DMS 273 treated with DMSO at 0.1 percent for 48 hours (cell line): ENCODE data around the gene TRAM2.
A peak's percentile ranks its signal among the peaks of the same experiment; 100 is the strongest.

ENCODE experiments used
- DNase-seq: peaks from one replicate; lab custom pipeline; 2025; lab: John Stamatoyannopoulos, UW

TRAM2 gene

GRCh38 chr6:52507557-52508260 lies 69.2 kb downstream of the TRAM2 start:
- no peak for DNase-seq

GRCh38 chr6:52506476-52506875 lies 70.4 kb downstream of the TRAM2 start:
- no peak for DNase-seq

- DNase-seq = no peak
Observed at GRCh38 chr6:52505726-52506409, 71.0 kb downstream of the TRAM2 start.

- DNase-seq = no peak
Observed at GRCh38 chr6:52504782-52505136, 72.1 kb downstream of the TRAM2 start.

GRCh38 chr6:52503851-52504781 lies 72.7 kb downstream of the TRAM2 start:
- peak; percentile 78 for DNase-seq

GRCh38 chr6:52503323-52503747 lies 73.5 kb downstream of the TRAM2 start:
- DNase-seq = peak; percentile 13

- no peak for DNase-seq
Observed at GRCh38 chr6:52502306-52503029, 74.4 kb downstream of the TRAM2 start.

GRCh38 chr6:52500238-52501129 lies 76.4 kb downstream of the TRAM2 start:
- no peak for DNase-seq

- no peak for DNase-seq
Observed at GRCh38 chr6:52499681-52500236, 77.1 kb downstream of the TRAM2 start.

GRCh38 chr6:52499026-52499425 lies 77.8 kb downstream of the TRAM2 start:
- DNase-seq = no peak

- DNase-seq = no peak
Observed at GRCh38 chr6:52498538-52499017, 78.3 kb downstream of the TRAM2 start.

GRCh38 chr6:52497652-52498408 lies 79.0 kb downstream of the TRAM2 start:
- DNase-seq = no peak

- no peak for DNase-seq
Observed at GRCh38 chr6:52496631-52497030, 80.2 kb downstream of the TRAM2 start.

- no peak for DNase-seq
Observed at GRCh38 chr6:52495922-52496321, 80.9 kb downstream of the TRAM2 start.

- no peak for DNase-seq
Observed at GRCh38 chr6:52494298-52495072, 82.4 kb downstream of the TRAM2 start.

GRCh38 chr6:52493669-52494068 lies 83.2 kb downstream of the TRAM2 start:
- DNase-seq = no peak

GRCh38 chr6:52491203-52492069 lies 85.4 kb downstream of the TRAM2 start:
- DNase-seq = no peak

GRCh38 chr6:52489881-52490280 lies 87.0 kb downstream of the TRAM2 start:
- no peak for DNase-seq
